KOPT-K1 (cell line): Measurements from ENCODE around the gene CTLA4.
"Not testable (repeated sequence)": the region's sequence is repeated elsewhere in the genome, so short reads cannot be mapped to it uniquely, and the experiment has no call there.

ENCODE experiments used
- H3K27ac ChIP-seq: fragments of 200-600 bp; sonication (generic); 2 replicates; pipeline ENCODE4 v1.5.1; 2016; ENCODE audit warnings: antibody characterized with exemption, mild to moderate bottlenecking, low read depth, low read length; ENCODE audit not compliant: poor library complexity, severe bottlenecking
- H3K36me3 ChIP-seq: fragments of 200-600 bp; sonication (generic); 2 replicates; pipeline ENCODE4 v1.5.1; 2017; ENCODE audit warnings: antibody characterized with exemption, mild to moderate bottlenecking, low read length, moderate library complexity; ENCODE audit not compliant: insufficient read depth
- H3K9me3 ChIP-seq: fragments of 200-600 bp; sonication (generic); 2 replicates; pipeline ENCODE4 v1.5.1; 2017; ENCODE audit warnings: antibody characterized with exemption, low read length, mild to moderate bottlenecking; ENCODE audit not compliant: insufficient read depth, poor library complexity, severe bottlenecking

CTLA4 gene

DNA sequence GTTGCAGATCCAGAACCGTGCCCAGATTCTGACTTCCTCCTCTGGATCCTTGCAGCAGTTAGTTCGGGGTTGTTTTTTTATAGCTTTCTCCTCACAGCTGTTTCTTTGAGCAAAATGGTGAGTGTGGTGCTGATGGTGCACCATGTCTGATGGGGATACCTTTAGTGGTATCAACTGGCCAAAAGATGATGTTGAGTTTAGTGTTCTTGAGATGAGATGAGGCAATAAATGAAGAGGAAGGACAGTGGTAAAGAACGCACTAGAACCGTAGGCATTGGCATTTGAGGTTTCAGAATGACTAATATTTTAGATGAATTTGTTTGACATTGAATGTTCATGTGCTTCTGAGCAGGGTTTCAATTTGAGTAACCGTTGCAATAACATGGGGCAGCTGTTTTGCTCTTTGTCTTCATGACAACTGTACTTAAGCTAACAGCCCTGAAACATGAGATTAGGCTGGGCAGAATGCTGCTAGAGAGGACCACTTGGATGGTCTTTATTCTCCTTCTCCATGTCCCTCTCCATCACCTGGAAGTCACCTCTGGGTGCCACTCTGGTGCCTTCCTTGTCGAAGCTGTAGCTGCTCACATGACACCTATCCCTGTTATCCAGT is 3.9 kb downstream of the CTLA4 start:
- H3K36me3 ChIP-seq = no peaks in the 10 kb centered on the region
- H3K9me3 ChIP-seq = no peaks in the 10 kb centered on the region
- no peak overlapping the region for H3K27ac ChIP-seq

DNA sequence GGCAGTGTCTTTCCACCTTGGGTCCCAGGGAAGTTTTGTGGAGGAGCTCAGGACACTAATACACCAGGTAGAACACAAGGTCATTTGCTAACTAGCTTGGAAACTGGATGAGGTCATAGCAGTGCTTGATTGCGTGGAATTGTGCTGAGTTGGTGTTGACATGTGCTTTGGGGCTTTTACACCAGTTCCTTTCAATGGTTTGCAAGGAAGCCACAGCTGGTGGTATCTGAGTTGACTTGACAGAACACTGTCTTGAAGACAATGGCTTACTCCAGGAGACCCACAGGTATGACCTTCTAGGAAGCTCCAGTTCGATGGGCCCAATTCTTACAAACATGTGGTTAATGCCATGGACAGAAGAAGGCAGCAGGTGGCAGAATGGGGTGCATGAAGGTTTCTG is 5.9 kb downstream of the CTLA4 start:
- Histone ChIP-seq H3K36me3 (no peaks in the 10 kb centered on the region), H3K9me3 (no peaks in the 10 kb centered on the region), H3K27ac (no peak overlapping the region)

DNA sequence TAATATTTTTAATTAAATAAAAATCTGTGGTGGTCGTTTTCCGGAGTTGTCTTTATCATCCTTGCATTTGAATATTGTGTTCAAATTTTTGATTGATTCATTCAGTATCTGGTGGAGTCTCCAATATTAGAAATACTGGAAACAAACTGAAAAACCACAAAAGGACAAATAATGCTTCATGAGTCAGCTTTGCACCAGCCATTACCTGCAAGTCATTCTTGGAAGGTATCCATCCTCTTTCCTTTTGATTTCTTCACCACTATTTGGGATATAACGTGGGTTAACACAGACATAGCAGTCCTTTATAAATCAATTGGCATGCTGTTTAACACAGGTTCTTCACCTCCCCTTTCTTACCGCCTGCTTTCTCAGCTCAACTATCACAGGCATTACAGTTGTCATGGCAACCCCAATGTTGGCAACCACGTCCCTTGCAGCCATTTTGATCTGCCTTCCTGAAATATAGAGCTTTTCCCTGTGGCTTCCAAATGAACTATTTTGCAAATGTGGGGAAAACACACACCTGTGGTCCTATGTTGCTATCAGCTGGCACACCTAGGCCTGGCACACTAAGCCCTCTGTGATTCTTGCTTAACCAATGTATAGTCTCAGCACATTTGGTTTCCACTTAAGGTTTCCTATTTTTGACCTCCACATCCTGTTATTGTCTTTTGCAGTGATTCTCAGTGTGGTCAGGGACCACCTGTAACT is 6.5 kb downstream of the CTLA4 start:
- no peaks in the 10 kb centered on the region for H3K36me3 ChIP-seq
- no peaks in the 10 kb centered on the region for H3K9me3 ChIP-seq
- H3K27ac ChIP-seq = no peak overlapping the region

DNA sequence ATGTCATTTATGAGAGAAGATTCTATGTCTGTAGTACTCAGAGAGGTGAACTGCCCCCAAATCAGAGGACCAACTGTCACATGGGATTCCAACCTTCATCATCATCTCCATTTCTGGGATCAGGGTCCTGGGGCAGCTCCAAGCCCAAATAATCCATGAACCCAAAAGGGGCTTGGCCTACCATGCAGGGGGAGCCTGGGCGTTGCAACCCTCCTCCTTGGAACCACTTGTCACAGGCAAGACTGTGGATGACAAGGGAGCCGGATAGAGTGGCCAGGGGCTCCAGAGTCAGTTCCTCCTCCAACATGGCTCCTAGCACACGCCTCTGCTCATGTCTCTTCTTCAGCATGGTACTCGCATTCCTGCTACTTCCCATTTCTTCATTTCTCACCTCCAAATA is 7.9 kb downstream of the CTLA4 start:
- H3K9me3 ChIP-seq = no peaks in the 10 kb centered on the region
- H3K27ac ChIP-seq = no peak overlapping the region
- H3K36me3 ChIP-seq = no peaks in the 10 kb centered on the region

DNA sequence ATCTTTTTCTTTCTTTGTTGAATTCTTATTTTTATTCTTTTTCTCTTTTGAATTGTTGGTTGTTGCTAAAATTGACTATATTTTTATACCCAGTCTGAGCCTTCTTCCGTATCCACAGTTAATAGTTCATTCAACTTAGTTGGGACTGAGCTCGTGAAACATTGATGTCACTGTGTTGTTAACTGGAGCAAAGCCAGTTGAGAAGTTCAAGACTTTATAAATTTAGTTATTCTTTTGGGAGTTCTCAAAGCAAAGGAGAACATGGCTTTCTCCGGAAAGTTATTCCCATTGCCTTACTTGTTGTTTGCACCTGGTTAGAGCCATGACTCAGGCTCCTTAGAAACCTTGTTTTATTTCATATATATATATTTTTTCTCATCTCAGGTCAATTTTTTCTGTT is 8.8 kb downstream of the CTLA4 start:
- no peaks in the 10 kb centered on the region for H3K36me3 ChIP-seq
- no peak overlapping the region for H3K27ac ChIP-seq
- no peaks in the 10 kb centered on the region for H3K9me3 ChIP-seq

DNA sequence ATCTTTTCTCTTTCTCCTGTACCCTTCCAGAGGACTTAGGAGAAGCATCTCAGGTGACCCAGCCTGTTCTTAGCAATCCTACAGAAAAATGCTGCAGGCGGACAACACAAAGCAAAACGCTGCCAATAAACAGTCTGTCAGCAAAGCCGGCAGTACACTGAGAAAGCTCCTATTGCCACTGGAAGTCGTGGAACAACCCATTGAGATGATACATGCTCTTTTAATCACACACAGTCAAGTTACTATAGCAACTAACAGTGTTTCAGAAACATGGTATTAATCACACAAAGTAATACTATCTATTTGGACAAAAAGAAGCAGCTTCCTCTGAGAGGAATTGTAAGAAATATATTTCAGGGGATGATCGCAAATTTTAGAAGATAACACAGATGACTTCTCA is 10.5 kb downstream of the CTLA4 start:
- no peaks in the 10 kb centered on the region for H3K9me3 ChIP-seq
- H3K36me3 ChIP-seq = no peaks in the 10 kb centered on the region
- H3K27ac ChIP-seq = no peak overlapping the region

DNA sequence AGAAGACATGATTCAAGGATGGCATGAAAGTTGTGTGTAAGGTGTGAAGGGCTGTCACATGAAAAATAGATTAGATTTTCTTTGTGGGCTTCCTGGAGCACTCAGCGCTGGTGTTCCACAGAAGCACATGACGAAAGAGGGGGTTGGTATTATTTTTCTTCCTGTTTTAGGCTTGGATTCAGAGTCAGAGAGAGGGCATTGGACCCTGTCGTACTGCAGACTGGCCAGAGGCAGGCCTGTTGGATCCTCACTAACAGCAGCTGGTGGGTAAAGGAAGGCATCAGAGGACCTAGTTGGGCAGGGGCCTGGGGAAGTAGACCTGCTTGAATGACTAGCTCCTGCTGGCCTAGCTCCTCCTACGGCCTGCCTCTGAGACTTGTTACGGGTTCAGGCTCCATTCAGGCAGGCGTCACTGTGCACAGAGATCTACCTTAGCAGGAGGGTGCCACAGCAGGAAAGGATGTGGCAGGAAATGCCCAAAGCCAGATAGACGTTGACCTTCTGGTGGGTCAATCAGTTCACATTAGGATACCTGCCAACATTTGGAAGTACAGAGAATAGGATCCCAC is 13.1 kb downstream of the CTLA4 start:
- no peaks in the 10 kb centered on the region for H3K36me3 ChIP-seq
- H3K27ac ChIP-seq = no peak overlapping the region
- H3K9me3 ChIP-seq = no peaks in the 10 kb centered on the region

DNA sequence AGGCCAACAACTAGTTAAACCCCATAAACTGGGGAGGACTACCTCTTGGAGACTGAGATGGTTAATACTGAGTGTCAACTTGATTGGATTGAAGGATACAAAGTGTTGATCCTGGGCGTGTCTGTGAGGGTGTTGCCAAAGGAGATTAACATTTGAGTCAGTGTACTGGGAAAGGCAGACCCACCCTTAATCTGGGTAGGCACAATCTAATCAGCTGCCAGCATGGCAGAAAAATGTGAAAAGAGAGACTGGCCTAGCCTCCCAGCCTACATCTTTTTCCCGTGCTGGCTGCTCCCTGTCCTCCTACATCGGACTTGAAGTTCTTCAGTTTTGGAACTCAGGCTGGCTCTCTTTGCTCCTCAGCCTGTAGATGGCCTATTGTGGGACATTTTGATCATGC is 13.6 kb downstream of the CTLA4 start:
- not testable (repeated sequence) for H3K9me3 ChIP-seq, H3K27ac ChIP-seq

DNA sequence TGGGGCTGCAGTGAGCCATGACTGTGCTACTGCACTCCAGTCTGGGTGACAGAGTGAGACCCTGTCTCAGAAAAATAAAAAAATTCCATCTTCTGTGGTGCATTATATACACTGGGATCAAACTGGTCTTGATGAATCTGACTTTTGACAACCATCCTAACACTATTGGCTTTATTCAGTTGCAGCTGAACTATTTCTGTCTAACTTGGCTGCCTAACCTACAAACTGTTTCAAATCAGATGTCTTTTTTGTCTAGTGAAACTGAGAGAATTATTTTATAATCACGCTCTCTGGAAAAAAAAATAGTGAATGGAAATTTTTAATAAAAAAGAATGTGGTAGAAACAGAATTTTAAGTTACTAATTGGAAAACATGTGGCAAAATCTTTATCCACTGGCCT is 15.0 kb downstream of the CTLA4 start:
- H3K36me3 ChIP-seq = no peaks in the 10 kb centered on the region
- no peaks in the 10 kb centered on the region for H3K9me3 ChIP-seq
- H3K27ac ChIP-seq = no peak overlapping the region

More for the DNA sequence above, 13.6 kb downstream of the CTLA4 start:
- H3K36me3 ChIP-seq = not testable (repeated sequence)

DNA sequence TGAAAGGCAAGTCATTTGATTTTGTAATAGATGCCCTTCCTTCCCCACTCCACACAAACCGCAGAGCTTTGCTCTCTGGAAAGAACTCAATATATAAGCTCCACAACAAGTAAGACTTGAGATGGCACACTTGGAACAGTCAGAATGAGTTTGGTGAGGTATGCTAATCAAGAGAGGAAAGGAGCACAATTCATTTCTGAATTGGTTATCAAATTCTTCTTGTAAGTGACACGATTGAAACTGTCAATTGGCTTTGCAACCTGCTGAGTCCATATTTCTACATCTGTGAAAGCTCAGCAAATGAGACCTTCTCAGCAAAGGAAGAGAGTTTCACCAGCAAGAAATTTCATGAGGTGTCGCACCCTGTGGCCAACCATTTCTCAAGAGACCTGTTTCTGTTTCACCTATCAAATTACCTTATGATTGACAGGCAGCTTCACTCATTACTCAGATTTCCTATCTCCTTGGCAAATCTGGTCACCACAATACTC is 19.1 kb downstream of the CTLA4 start:
- no peaks in the 10 kb centered on the region for H3K36me3 ChIP-seq
- H3K9me3 ChIP-seq = no peaks in the 10 kb centered on the region
- H3K27ac ChIP-seq = no peak overlapping the region

DNA sequence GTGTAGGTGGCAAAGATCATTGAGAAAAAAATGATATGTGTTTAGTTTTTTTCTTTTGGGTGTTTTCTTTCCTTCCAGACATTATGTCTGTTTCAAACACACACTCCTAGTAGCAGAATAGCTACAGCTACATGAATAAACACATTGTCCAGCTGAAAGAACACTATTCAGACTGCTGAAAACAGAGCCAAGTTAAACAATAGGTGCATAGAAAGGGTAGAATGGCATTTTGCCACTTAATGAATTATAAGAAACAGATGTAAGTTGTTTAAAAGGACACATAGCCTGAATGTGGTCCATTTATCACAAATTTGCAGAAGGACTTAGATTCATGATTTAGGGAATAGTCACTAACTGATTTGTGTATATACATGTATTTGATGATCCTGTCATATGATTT is 20.1 kb downstream of the CTLA4 start:
- no peaks in the 10 kb centered on the region for H3K9me3 ChIP-seq
- H3K36me3 ChIP-seq = no peaks in the 10 kb centered on the region
- H3K27ac ChIP-seq = no peak overlapping the region

DNA sequence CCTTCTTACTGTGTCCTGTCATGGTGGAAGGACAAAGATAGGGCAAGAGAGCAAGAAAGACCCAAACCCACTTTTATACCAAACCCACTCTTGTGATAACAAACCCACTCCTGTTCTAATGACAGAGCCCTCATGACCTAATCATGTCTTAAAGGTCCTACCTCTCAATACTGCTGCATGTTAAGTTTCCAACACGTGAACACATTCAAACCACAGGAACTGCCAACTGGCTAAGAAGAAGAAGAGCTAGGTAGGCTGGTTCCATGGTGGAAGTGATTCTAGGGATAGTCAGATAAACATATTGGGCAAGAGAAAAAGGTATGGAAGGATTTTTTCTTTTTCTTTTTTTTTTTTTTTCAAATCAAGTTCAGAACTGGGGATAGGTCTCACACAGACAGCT is 22.0 kb downstream of the CTLA4 start:
- H3K36me3 ChIP-seq = no peaks in the 10 kb centered on the region
- H3K9me3 ChIP-seq = no peaks in the 10 kb centered on the region
- no peak overlapping the region for H3K27ac ChIP-seq

DNA sequence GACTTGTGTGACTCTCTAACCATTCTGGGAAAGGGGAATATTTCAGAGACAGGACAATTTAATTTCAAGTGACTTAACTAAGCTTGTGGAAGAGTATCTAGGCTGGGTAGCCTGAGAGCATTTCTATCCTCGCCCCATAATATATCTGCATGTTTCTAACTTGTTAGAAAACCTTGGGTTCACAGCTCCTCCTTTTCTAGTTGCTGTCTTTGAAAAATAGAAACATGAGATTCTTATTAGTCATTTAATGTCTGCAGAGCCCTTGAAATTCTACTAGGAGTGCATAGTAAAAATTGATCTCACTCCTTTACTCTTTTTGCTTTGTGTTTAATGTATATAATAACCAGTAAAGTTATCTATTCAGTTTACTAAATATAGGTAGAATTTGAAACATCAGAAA is 22.4 kb downstream of the CTLA4 start:
- H3K36me3 ChIP-seq = no peaks in the 10 kb centered on the region
- no peak overlapping the region for H3K27ac ChIP-seq
- H3K9me3 ChIP-seq = no peaks in the 10 kb centered on the region

DNA sequence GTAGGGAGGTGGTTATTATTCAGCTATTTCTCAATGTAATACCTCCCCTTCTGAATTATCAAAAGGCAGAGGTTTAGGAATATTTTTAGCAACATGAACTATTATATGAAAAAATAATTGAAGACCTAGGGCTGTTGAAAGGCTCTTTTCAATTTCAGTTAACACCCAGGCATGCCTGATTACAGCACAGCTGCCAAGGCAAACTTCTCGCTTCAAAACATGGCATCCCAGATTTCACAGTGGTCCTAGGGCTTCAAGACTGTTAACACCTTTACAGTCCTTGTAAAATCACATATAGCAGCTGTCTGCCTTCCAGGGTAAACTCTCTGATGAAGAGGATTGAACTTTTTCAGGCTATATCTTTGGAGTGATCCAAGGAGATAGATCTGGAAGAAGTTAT is 23.2 kb downstream of the CTLA4 start:
- H3K27ac ChIP-seq = no peak overlapping the region
- no peaks in the 10 kb centered on the region for H3K9me3 ChIP-seq
- no peaks in the 10 kb centered on the region for H3K36me3 ChIP-seq

DNA sequence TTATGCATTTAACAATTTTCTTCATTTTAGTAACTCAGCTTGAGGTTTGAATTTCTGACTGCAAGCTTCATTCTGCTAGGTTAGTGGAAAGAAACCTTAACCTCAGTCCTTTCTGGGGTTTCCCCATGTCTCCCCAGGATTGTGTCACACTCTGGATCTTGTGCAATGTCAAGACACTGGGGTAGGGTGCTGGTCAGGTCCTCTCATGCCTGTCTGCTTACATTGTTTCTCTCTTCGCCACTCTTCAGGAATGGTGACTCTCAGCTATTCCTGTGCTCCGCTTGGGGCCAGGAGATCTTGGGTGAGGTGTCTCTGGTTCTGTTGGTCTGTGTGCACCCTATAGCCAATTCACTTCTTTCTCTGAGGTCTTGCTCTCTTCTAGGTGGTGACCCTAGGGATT is 23.9 kb downstream of the CTLA4 start:
- no peaks in the 10 kb centered on the region for H3K9me3 ChIP-seq
- H3K36me3 ChIP-seq = no peaks in the 10 kb centered on the region
- H3K27ac ChIP-seq = no peak overlapping the region

DNA sequence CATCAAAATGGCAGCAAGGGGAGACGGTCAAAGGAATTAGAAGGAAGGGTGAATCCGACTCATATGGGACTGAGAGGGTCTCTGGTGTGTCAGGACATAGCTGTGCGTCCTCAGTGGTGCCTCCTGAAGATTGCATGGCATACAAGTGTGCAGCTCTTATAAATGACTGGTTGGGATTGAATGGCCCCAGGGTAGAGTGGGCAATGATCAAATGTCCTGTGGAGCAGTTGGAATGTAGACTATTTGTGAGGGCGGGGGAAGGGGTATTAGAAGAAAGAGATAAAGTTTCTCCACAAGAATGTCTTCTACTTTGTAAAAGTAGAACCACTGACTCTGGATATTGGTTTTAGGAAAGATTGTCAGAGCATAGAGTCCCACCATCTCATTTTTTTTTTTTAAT is 24.6 kb downstream of the CTLA4 start:
- Histone ChIP-seq H3K27ac (no peak overlapping the region), H3K36me3 (no peaks in the 10 kb centered on the region), H3K9me3 (no peaks in the 10 kb centered on the region)
